Measurements from ENCODE around the gene HMOX1. TPM values are rescaled to one million over a fixed set of nuclear protein-coding genes. Genes with fewer than 3 reads are reported as not detected.

Gene HMOX1
- total RNA-seq, 4 donors from 2014 or later: 1.00 to 172 (median 42.7) TPM

DNA sequence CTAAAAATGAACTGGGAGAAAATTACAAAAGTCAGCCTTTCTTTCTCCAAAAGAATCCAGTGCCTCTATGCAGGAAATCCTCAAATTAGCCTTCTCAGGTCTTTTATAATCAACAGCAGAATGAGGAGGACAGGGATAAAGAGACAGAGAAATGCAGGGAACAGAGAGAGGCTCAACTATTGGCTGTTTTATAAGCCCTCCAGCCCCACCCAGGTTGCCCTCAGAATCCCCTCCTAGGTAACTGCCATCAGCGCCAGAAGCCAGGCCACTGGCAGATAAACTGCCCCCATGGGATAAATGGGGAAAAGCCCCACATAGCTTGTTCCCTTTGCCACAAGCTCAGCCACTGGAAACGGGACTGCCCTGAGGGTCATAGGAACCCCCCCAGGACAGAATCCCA, 10.9 kb upstream of the HMOX1 start:
- in situ Hi-C loops (cut with MboI; ENCODE audit: low pct_ligation_motif_present in 1 of 4, low pct_unique_long_range_greater_than_20kb in 1 of 4, low sequenced_read_pairs in 3 of 4): no loop called here
- intact Hi-C loops (cut with DNase I; ENCODE audit: low total_unique reads): loop anchor here (1.0 to 10.0 kb wide), 2 partner anchors 37 to 995 kb away; no protein-coding TSS in a partner anchor
- no peak for DNase-seq
- H3K4me3 ChIP-seq: no peak overlapping the region
- TF ChIP-seq POLR2A (IDR thresholded peaks at IDR 0.05) (no peak), POLR2AphosphoS5 (IDR thresholded peaks at IDR 0.05) (no peak), EP300 (IDR thresholded peaks at IDR 0.05; ENCODE audit: low read depth) (no peak)
- TF ChIP-seq, protein P1, sequence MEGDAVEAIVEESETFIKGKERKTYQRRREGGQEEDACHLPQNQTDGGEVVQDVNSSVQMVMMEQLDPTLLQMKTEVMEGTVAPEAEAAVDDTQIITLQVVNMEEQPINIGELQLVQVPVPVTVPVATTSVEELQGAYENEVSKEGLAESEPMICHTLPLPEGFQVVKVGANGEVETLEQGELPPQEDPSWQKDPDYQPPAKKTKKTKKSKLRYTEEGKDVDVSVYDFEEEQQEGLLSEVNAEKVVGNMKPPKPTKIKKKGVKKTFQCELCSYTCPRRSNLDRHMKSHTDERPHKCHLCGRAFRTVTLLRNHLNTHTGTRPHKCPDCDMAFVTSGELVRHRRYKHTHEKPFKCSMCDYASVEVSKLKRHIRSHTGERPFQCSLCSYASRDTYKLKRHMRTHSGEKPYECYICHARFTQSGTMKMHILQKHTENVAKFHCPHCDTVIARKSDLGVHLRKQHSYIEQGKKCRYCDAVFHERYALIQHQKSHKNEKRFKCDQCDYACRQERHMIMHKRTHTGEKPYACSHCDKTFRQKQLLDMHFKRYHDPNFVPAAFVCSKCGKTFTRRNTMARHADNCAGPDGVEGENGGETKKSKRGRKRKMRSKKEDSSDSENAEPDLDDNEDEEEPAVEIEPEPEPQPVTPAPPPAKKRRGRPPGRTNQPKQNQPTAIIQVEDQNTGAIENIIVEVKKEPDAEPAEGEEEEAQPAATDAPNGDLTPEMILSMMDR (IDR thresholded peaks at IDR 0.05): no peak
- H3K9me3 ChIP-seq: no peaks in the 10 kb centered on the region
- WGBS, 2 donors (ENCODE audit: low coverage in 1 of 2): 57 to 79% methylated on average over 1 to 2 of the region's 2 CpGs
- H3K36me3 ChIP-seq: no peaks in the 10 kb centered on the region
- H3K27me3 ChIP-seq: no peaks in the 10 kb centered on the region
- no peak overlapping the region for H3K27ac ChIP-seq
- peaks cover 8 to 43% (median 20%) of the 10 kb centered on the region in 4 donors for H3K4me1 ChIP-seq

DNA sequence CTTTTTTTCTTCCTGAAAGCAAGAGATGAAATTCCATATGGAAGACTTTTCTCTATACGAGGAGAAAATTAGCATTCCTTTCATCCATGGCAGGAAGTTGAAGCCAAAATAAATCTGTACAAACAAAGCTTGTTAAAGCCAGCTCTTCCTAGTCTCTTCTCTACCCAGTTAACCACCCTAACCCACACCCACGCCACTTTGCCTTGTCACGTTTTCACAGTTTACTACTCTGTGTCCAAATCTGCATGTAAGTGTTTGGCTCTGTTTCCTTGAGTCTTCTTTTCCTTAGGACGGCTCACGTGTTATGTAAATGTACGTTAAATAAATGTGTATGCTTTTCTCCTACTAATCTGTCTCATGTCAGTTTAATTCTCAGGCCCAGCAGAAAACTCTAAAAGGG, 7.1 kb upstream of the HMOX1 start:
- peaks cover 23 to 59% (median 33%) of the 10 kb centered on the region in 4 donors for H3K4me1 ChIP-seq
- intact Hi-C loops (cut with DNase I; ENCODE audit: low total_unique reads) (no loop called here), in situ Hi-C loops (cut with MboI; ENCODE audit: low pct_ligation_motif_present in 1 of 4, low pct_unique_long_range_greater_than_20kb in 1 of 4, low sequenced_read_pairs in 3 of 4) (no loop called here)
- no peak for DNase-seq
- no peak for TF ChIP-seq EP300 (IDR thresholded peaks at IDR 0.05; ENCODE audit: low read depth)
- TF ChIP-seq, protein P1 (IDR thresholded peaks at IDR 0.05): no peak
- no peak for TF ChIP-seq POLR2AphosphoS5 (IDR thresholded peaks at IDR 0.05)
- TF ChIP-seq POLR2A (IDR thresholded peaks at IDR 0.05): no peak
- no peaks in the 10 kb centered on the region for H3K9me3 ChIP-seq
- H3K4me3 ChIP-seq: no peak overlapping the region
- no peak overlapping the region for H3K27ac ChIP-seq
- 65% methylated on average over 6 of the region's 6 CpGs for WGBS, 2 donors (ENCODE audit: low coverage in 1 of 2)
- no peaks in the 10 kb centered on the region for H3K36me3 ChIP-seq
- no peaks in the 10 kb centered on the region for H3K27me3 ChIP-seq

DNA sequence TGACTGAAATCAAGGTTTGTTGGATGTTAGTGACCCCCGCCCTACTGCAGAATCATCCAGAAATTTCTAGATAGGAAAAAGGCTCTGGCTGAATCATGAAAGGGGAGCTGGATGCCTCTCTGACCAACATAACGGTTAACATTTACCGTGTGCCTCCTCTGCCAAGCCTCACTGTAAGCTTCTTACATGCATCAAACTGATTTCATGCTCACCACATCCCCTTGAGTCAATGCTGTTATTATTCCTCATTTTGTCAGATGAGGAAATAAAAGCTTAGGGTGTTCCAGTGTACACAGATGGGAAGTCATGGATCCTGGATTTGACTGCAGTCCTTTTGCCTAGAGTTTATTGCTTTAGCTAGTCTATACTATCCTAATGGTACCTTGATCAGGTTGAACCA, 5.9 kb upstream of the HMOX1 start:
- Histone ChIP-seq H3K27ac (no peak overlapping the region), H3K4me3 (no peak overlapping the region), H3K4me1 (peaks cover 26 to 72% (median 38%) of the 10 kb centered on the region in 4 donors), H3K9me3 (no peaks in the 10 kb centered on the region), H3K36me3 (no peaks in the 10 kb centered on the region), H3K27me3 (no peaks in the 10 kb centered on the region)
- TF ChIP-seq EP300 (IDR thresholded peaks at IDR 0.05; ENCODE audit: low read depth) (no peak), POLR2AphosphoS5 (IDR thresholded peaks at IDR 0.05) (no peak), POLR2A (IDR thresholded peaks at IDR 0.05) (no peak)
- TF ChIP-seq, protein P1 (IDR thresholded peaks at IDR 0.05): no peak
- DNase-seq: no peak
- 82 to 84% methylated on average over 3 of the region's 3 CpGs for WGBS, 2 donors (ENCODE audit: low coverage in 1 of 2)
- in situ Hi-C loops (cut with MboI; ENCODE audit: low pct_ligation_motif_present in 1 of 4, low pct_unique_long_range_greater_than_20kb in 1 of 4, low sequenced_read_pairs in 3 of 4) (no loop called here), intact Hi-C loops (cut with DNase I; ENCODE audit: low total_unique reads) (no loop called here)

DNA sequence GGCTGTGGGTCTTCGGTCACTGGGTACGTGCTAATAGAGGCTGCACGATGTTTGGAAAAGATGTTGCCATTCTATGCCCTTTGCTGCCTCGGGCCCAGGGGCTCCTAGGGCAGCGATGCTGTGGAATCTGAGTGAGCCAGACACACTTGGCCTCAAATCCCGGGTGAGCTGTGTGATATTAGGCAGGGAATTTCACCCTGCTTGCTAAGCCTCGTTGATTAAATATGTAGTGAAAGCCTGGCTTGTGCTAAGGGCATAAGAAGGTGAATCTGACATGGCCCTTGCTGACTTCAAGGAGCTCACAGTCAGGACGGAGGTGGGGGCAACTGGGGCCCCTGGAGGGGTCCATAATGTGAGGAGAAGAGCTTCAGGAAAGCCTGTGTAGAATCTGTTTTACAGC, 5.4 kb upstream of the HMOX1 start:
- TF ChIP-seq EP300 (IDR thresholded peaks at IDR 0.05; ENCODE audit: low read depth) (no peak), POLR2A (IDR thresholded peaks at IDR 0.05) (no peak)
- TF ChIP-seq, protein P1 (IDR thresholded peaks at IDR 0.05): no peak
- H3K4me1 ChIP-seq: peaks cover 31 to 77% (median 43%) of the 10 kb centered on the region in 4 donors
- H3K9me3 ChIP-seq: no peaks in the 10 kb centered on the region
- DNase-seq: no peak
- H3K4me3 ChIP-seq: no peak overlapping the region
- H3K27me3 ChIP-seq: no peaks in the 10 kb centered on the region
- 80 to 86% methylated on average over 1 to 8 of the region's 8 CpGs for WGBS, 2 donors (ENCODE audit: low coverage in 1 of 2)
- no peaks in the 10 kb centered on the region for H3K36me3 ChIP-seq
- intact Hi-C loops (cut with DNase I; ENCODE audit: low total_unique reads): no loop called here
- no peak overlapping the region for H3K27ac ChIP-seq
- in situ Hi-C loops (cut with MboI; ENCODE audit: low pct_ligation_motif_present in 1 of 4, low pct_unique_long_range_greater_than_20kb in 1 of 4, low sequenced_read_pairs in 3 of 4): no loop called here

Data from transverse colon (tissue), 4 donors.